AG10803 (cell line): Measurements from ENCODE around the gene NOXA1.

ENCODE experiments used
- DNase-seq: peaks from one replicate; pipeline ENCODE4 v3.0.0; 2010; ENCODE audit warnings: low read depth
- H3K4me3 ChIP-seq: 2 replicates; pipeline ENCODE4 v1.5.1; 2011; ENCODE audit warnings: mild to moderate bottlenecking, low read length, control low read depth
- CTCF ChIP-seq: conservative IDR thresholded peaks from 2 replicates; pipeline ENCODE4 v1.5.1; 2011; ENCODE audit warnings: mild to moderate bottlenecking, low read length, control low read depth, inconsistent platforms

Gene NOXA1

DNA sequence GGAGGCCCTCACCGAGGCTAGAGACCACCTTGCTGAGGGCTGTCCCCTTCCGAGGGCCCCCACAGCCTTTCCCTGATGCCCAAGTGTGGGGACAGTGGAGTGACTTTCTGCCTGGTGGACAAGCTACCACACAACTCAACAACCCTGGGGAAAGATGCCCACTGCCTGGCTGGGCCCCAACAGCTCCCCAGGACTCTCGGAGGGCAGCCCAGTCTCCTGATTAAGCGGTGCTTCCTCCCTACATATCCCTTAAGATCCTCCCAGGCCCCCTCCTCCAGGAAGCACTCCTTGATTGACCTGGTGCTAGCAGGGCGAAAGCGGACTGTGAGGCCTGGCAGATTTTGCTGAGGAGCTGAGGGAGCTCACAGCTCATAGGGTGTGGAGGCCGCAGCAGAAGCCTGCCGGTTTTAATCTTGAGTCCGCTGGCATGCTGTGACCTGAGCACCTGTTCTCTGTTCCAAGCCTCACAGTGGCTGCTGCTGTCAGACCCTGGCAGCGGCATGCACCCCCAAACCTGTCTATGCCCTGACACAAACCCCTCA is 33.7 kb downstream of the NOXA1 start:
- H3K4me3 ChIP-seq, result no peak overlapping the region
- TF ChIP-seq CTCF, result no peak
- DNase-seq, result no peak

- H3K4me3 ChIP-seq, result peak overlapping the region; percentile 67
- DNase-seq, result no peak
- TF ChIP-seq CTCF, result no peak
Observed at GRCh38 chr9:137457406-137458193, 34.4 kb downstream of the NOXA1 start.

DNA sequence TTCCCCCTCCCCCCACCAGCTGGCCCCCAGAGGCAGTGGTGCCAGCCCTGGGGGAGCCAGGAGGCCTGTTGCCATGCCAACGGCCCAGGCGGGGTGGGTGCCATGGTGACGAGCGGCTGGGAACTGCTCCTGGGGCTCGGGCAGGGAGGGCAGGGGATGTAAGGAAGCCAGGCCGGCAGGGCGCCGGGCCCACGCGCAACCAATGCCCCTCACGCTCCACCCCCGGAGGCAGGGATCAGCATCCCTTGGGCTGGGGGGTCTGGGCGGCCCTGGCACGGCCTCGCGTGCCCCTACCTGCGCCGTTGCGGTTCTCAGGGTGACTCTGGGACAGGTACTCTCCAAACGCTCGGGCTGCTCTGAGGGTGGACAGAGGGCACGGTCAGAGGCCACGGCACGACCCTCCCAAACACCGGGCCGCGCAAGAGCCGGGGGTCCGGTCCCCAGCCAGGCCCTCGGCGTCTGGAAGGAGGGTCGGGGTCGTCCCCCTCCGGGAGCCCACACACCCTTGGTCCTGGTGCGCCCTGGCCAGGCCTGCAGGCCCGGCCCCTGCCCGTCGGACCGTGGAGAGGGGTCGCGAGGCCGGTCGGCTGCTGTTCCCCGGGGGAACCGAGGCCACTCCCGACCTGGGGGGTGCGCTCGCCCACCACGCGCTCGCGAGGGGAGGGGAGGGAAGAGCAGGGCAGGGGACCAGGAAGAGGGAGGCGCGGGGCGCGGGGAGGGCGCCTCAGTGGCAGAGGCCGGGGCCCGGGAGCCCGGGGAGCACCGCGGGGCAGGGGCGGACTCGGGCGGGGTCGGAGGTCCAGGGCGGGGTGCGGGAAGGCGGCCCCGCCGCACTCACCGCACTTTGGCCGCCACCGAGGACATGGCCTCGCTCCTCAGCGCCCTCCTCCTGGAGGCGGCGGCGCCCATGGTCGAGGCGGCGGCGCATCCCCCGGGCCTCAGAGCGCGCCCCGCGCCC is 35.3 kb downstream of the NOXA1 start:
- H3K4me3 ChIP-seq, result peak overlapping the region; percentile 67
- no peak for TF ChIP-seq CTCF
- DNase-seq, result no peak

DNA sequence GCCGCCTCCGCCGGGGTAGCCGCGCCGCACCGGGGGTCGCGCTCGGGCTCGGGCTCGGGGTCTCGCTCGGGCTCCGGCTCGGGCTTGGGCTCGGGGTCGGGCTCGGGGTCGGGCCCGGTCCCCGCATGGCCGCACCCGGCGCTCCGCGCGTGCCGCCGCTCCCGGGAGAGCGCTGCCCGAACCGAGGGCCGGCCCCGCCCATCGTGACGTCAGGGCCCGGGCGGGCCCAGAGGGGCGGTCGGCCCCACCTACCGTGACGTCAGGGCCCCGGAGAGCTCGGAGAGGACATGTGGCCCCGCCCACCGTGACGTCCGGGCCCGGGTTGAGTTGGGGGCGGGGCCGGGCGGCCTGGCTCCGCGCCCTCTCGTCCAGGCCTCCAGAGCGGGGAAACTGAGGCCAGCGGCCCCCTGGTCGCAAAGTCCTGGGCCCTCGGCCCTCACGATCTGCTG is 36.0 kb downstream of the NOXA1 start, which contains the start of gene NSMF:
NSMF (minus strand) TSS at position 183 of the 449 bp plus-strand sequence. CDS start 232 bp downstream, outside the sequence.
- peak within 1 kb of the TSS; percentile 67 for H3K4me3 ChIP-seq
- no peak for TF ChIP-seq CTCF
- peak; percentile 83 for DNase-seq

DNA sequence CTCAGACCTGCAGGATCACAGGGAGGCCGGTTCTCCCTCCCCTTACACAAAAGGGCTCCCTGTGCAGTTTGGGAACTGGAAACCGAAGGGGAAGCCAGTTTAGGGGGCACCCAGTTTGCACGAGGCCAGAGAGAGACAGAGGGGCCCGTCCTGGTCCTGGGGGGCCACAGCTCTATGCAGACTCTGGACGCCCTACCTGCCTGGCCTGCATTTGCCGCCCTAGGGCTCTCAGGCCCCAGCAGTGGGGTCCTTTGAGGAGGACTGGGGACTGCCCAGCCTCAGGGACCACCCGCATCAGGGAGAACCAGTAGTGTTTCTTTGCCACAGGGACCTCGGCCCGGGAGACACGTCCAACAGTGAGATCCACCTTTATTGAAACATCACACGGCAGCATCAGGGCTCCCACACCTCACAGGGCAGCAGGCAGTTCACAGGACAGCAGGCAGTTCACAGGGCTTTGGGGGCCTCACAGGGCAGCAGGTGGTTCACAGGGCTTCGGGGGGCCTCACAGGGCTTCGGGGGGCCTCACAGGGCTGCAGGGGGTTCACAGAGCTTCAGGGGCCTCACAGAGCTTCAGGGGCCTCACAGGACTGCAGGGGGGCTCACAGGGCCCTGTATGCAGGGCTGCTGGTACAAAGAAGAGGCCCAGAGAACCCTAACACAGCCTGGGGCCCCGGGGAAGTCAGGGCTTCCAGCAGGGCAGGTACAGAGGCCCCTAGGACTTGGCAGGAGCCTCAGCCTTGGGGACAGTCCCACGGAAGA is 36.6 kb downstream of the NOXA1 start:
- peak overlapping the region; percentile 54 for H3K4me3 ChIP-seq
- no peak for DNase-seq
- no peak for TF ChIP-seq CTCF

GRCh38 chr9:137460363-137461315 is 37.4 kb downstream of the NOXA1 start:
- TF ChIP-seq CTCF, result no peak
- H3K4me3 ChIP-seq, result no peak overlapping the region
- DNase-seq, result no peak
